ENCODE measurements around the gene TMEM248.
"Not testable (repeated sequence)": the region's sequence is repeated elsewhere in the genome, so short reads cannot be mapped to it uniquely, and the experiment has no call there.

Gene TMEM248

GRCh38 chr7:66952343-66953043 is 31.5 kb downstream of the TMEM248 start:
- no peak for DNase-seq (ENCODE audit: low read depth)

- DNase-seq (ENCODE audit: low read depth): no peak
Observed at GRCh38 chr7:66953044-66953427, 32.0 kb downstream of the TMEM248 start.

DNA sequence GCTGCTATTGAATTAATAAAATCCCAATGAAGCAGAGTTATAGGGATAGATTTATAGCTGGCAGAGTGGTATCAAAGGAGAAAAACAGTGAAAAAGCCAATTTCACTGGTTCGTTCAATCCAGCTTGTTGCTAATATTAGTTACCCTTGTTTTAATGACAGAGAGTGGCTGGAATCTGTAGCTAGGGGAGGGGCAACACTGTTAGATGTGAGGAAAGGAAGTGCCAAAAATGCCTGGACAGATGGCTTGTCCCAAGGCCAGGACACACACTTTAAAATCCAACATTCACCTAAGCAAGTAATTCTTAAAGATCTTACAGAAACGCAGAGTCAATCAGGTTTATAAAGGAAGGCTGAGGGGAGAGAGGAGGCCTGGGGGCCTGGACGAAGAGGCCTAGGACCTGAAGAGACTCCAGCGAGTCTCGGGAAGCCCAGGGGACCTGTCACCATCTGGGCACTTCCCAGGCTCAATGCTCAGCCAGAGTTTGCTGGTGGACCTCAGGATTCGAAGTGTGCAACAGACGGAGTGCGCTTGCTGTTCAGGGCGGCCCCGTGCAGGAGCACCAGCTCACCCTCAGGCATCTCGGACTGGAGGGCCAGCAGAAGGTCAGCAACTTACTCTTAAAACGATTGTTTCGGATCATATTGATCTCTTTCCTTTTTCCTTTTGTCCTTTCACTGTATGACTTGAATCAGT is 36.7 kb downstream of the TMEM248 start:
- DNase-seq (ENCODE audit: low read depth): no peak

GRCh38 chr7:66958538-66959350 is 37.7 kb downstream of the TMEM248 start:
- DNase-seq (ENCODE audit: low read depth): no peak

- no peak for DNase-seq (ENCODE audit: low read depth)
Observed at GRCh38 chr7:66960192-66960591, 39.2 kb downstream of the TMEM248 start.

- DNase-seq (ENCODE audit: low read depth): no peak
Observed at GRCh38 chr7:66961096-66961495, 40.1 kb downstream of the TMEM248 start.

DNA sequence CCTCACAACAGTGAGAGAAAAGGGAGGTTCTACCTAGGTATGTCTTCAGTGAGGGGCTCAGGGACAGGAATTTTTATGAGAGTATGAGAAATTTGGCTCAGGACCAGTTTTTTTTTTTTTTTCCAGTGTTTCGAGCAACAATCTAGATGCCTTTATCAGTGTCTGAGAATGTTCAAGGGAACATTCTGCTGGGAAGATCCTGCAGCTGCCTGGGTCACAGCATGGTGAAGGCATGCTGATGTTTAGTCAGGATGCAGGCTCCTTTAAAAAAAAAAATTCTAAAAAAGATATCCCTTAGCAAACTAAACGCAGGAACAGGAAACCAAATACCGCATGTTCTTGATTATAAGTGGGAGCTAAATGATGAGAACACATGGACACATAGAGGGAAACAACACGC is 43.4 kb downstream of the TMEM248 start:
- DNase-seq (ENCODE audit: low read depth): no peak

DNA sequence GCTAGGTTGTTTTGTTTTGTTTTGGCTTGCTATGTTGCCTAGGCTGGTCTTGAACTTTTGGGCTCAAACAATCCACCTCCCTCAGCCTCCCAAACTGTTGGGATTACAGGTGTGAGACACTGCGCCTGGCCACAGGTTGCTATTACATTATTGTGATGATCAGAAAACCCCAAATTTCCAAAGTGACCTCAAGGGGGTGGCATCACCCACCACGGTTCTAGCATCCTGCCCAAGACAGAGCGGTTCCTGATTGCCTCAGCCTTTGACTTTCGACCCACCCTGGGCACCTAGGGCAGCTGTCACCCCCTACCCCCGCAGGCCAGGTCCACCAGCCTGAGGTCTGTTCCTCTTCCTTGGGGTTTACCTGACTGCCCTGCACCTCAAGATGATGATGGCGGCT is 46.0 kb downstream of the TMEM248 start:
- no peak for DNase-seq (ENCODE audit: low read depth)

DNA sequence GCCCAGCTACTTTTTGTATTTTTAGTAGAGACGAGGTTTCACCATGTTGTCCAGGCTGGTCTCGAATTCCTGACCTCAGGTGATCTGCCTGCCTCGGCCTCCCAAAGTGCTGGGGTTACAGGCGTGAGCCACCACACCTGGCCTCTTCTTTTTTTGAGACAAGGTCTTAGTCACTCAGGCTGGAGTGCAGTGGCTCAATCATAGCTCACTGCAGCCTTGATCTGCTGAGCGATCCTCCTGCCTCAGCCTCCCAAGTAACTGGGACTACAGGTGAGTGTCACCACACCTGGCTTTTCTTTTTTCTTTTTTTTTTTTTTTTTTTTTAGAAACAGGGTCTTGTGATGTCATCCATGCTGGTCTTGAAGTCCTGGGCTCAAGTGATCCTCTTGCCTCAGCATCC is 48.0 kb downstream of the TMEM248 start:
- DNase-seq (ENCODE audit: low read depth): not testable (repeated sequence)

DNA sequence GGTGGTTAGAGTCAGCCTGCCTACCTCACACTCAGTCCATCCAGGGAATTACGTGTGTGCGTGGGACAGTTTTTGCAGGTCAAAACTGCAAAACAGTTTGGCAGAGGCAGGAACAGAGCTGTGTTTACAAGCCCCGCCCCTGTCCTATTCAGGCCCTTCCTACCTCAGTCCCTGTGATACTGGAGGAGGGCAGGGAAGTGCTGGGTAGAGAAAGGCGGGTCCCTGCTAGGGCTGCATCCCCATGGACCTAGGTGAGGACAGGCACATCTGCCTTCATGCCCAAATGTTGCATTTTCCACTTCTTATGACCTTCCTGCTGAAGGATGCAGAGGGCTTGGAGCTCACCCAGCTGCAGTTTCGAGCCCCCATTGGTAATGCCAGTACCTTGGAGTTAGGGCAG is 49.3 kb downstream of the TMEM248 start:
- no peak for DNase-seq (ENCODE audit: low read depth)

DNA sequence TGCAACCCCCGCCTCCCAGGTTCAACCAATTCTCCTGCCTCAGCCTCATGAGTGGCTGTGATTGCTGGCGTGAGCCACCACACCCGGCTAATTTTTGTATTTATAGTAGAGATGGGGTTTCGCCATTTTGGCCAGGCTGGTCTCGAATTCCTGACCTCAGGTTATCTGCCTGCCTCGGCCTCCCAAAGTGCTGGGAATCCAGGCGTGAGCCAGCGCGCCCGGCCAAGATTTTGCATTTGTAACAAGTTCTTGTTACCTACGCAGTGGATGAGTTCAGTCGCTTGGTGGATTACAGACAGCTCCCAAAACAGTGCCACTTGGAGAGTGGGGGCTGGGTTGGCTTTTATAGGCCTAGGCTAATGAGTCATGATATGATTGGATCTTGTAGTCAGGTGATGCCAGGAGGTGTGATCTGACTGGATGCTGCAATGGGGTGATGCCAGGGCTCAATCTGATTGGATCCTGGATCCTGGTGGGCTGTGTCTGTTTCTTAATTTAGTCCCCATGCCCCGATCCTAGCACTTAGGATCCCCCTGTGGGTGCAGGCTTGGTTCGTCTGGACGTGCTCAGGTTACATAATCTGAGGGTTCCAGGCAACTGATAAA is 54.1 kb downstream of the TMEM248 start:
- DNase-seq (ENCODE audit: low read depth): no peak

- not testable (repeated sequence) for DNase-seq (ENCODE audit: low read depth)
Observed at GRCh38 chr7:66978312-66978711, 57.3 kb downstream of the TMEM248 start.

DNA sequence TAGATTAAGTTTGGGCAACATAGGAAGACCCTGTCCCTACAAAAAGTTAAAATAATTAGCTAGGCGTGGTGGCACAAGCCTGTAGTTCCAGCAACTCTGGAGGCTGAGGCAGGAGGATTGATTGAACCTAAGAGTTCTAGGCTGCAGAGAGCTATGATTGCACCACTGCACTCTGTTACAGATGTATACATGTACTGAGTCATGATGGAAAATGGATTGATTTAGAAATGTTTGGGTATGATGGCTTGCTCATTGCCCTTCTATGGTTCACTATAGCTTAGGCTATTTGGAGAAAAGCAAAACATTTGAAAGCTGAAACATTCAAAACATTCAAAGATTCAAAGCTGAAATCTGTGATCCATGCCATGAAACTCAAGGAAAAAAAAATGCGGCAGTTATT is 58.0 kb downstream of the TMEM248 start:
- not testable (repeated sequence) for DNase-seq (ENCODE audit: low read depth)

GRCh38 chr7:66980336-66980735 is 59.3 kb downstream of the TMEM248 start:
- DNase-seq (ENCODE audit: low read depth): not testable (repeated sequence)

DNA sequence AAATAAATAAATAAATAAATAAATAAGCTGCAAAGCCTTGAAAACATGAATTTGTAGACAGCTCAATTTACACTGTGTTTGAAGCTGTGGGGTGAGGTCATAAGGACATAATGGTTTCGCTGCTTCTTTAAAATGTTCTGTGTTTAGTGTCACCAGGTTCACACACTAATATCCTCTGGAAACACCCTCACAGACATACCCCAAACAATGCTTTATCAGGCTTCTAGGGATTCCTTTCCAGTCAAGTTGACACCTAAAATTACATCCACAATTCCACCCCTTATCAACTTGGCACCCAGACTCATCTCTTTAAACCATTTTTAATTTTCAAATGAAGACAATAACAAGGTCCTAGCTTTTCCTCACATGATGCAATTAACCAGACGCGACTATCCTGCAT is 68.5 kb downstream of the TMEM248 start:
- not testable (repeated sequence) for DNase-seq (ENCODE audit: low read depth)

- not testable (repeated sequence) for DNase-seq (ENCODE audit: low read depth)
Observed at GRCh38 chr7:66994051-66994450, 73.0 kb downstream of the TMEM248 start.

DNA sequence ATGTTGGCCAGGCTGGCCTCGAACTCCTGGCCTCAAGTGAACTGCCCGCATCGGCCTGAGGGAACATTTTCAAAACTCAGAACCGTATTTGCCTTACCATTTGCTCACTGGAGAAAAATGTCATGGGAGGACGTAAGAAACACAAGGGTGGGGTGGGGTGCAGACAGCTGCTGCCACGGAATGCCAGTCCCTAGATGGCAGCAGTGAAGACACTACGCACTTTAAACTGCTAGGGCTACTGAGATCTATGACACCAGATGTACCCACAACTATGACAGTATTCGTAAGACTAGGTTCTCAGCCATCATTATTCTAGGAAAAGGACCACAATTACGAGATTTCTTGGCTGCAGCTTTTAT is 73.6 kb downstream of the TMEM248 start:
- DNase-seq (ENCODE audit: low read depth): peak; percentile 20

GRCh38 chr7:66995050-66995776 is 74.2 kb downstream of the TMEM248 start, which contains the start of gene SBDS:
TSS of gene SBDS (minus strand) at chr7:66995586. CDS start at chr7:66995417, 169 bp downstream.
- peak; percentile 88 for DNase-seq (ENCODE audit: low read depth)

GRCh38 chr7:66996444-66997191 is 75.6 kb downstream of the TMEM248 start, which contains the start of gene TYW1:
TSS of gene TYW1 (plus strand) at chr7:66996833. CDS start at chr7:66996979, 146 bp downstream.
- peak; percentile 96 for DNase-seq (ENCODE audit: low read depth)

DNA sequence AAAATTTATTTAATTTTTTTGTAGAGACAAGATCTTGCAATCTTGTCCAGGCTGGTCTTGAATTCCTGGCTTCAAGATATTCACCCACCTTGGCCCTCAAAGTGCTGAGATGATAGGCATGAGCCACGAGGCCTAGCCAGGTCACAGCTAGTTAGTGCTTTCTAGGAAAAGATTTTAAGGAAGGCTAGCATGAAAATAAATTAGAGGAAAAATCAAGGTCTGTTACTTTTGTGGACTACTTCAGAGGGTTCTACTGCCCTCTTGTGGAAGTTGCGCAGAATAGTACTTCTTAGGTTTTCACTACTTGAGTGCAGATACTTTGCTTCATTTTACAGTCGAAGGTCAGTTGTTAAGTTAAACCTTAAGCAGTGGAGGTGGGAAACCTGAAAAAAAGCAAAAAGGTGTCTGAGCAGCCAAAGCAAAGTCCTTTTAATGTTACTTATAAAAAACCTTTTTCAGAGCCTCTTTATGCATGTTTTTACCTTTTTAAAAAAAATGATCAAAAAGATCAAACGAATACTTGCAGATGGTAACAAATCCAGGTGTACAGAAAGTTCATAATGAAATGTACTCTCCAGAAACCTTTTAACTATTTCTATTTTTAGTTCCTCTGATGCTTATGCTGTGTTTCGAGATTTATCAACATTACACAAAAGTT is 79.7 kb downstream of the TMEM248 start:
- not testable (repeated sequence) for DNase-seq (ENCODE audit: low read depth)

Measured in stimulated activated CD8-positive, alpha-beta memory T cell treated with anti-CD3 and anti-CD28 coated beads, Interleukin-12 subunit alpha, Interleukin-12 subunit beta, amount 100 ng/mL, for 1 hour (primary cell).